GM12891 (cell line): ENCODE measurements around the gene SPOCK1.

ENCODE experiments used
- PAX5 ChIP-seq: IDR thresholded peaks from 2 replicates; pipeline ENCODE4 v1.6.1; 2011; ENCODE audit warnings: low read length, moderate library complexity, mild to moderate bottlenecking; ENCODE audit not compliant: insufficient read depth, severe bottlenecking
- POLR2A ChIP-seq: IDR thresholded peaks from 2 replicates; pipeline ENCODE4 v1.6.1; 2011; ENCODE audit warnings: low read depth, low read length, control low read depth
- POLR2AphosphoS5 ChIP-seq: IDR thresholded peaks from 2 replicates; pipeline ENCODE4 v1.6.1; 2011; ENCODE audit warnings: low read depth, low read length, control low read depth

DNA sequence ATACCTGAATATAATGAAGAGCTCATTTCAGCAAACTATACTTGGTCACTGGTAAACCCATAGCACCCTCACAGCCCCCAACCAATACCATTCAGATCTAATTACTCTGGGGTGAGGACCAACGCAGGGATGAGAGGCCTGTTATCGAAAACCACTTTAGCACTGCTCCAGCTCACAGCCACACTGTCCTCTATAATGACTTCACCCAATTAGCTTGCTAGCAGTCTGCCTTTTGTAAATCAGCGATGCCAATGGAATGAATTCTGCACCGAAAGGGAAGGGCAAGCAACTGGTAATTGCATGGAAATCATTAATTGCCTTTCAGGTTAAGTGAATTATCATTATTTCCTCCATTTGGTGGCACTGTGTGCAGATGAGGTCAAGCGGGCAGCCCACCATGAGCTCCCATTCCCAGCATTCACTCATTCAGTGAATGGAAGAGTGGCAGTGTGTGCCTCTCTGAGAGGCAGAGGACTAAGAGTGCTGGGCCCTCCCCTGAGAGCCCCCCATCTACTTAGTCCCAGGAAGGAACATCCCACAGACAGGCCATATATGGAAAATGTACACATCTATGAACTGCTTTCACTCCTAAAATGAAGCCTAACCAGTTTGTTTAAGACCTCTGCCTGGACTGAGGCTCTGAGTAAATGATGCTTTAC is 262.1 kb downstream of the SPOCK1 start:
- no peak for TF ChIP-seq POLR2AphosphoS5
- no peak for TF ChIP-seq POLR2A
- no peak for TF ChIP-seq PAX5
